Fibroblast of gingiva (primary cell): ENCODE measurements around the gene HNRNPR.
"Not testable (repeated sequence)": the region's sequence is repeated elsewhere in the genome, so short reads cannot be mapped to it uniquely, and the experiment has no call there.

Experiments
- DNase-seq: peaks from one replicate; pipeline ENCODE4 v3.0.0-alpha.2; 2011; ENCODE audit warnings: low read depth

The HNRNPR gene

GRCh38 chr1:23344111-23344986, at the start of gene HNRNPR:
Gene HNRNPR, minus strand, starts transcription at chr1:23344284. Its CDS starts 3,276 bp downstream, at chr1:23341008.
- DNase-seq = peak; percentile 100

- no peak for DNase-seq
Observed at GRCh38 chr1:23393706-23394105, 49.6 kb upstream of the HNRNPR start.

GRCh38 chr1:23392125-23392855, 48.2 kb upstream of the HNRNPR start:
- DNase-seq = no peak

- no peak for DNase-seq
Observed at GRCh38 chr1:23389837-23390321, 45.8 kb upstream of the HNRNPR start.

- DNase-seq = no peak
Observed at GRCh38 chr1:23387494-23387893, 43.4 kb upstream of the HNRNPR start.

GRCh38 chr1:23385119-23385621, 41.1 kb upstream of the HNRNPR start:
- no peak for DNase-seq

GRCh38 chr1:23384312-23385058, 40.4 kb upstream of the HNRNPR start:
- peak; percentile 39 for DNase-seq

GRCh38 chr1:23383577-23384311, 39.7 kb upstream of the HNRNPR start:
- no peak for DNase-seq

GRCh38 chr1:23381233-23381885, 37.3 kb upstream of the HNRNPR start:
- DNase-seq = no peak

GRCh38 chr1:23380719-23381118, 36.6 kb upstream of the HNRNPR start:
- no peak for DNase-seq

- not testable (repeated sequence) for DNase-seq
Observed at GRCh38 chr1:23380236-23380635, 36.2 kb upstream of the HNRNPR start.

GRCh38 chr1:23376890-23377811, 33.1 kb upstream of the HNRNPR start:
- DNase-seq = peak; percentile 70

- DNase-seq = not testable (repeated sequence)
Observed at GRCh38 chr1:23374079-23374735, 30.1 kb upstream of the HNRNPR start.

- DNase-seq = no peak
Observed at GRCh38 chr1:23371987-23372880, 28.1 kb upstream of the HNRNPR start.

- DNase-seq = peak; percentile 46
Observed at GRCh38 chr1:23370709-23371584, 26.9 kb upstream of the HNRNPR start.

GRCh38 chr1:23370330-23370708, 26.2 kb upstream of the HNRNPR start:
- DNase-seq = no peak
